ENCODE results near the gene RRP15.
A peak's percentile ranks its signal among the peaks of the same experiment; 100 is the strongest.

The RRP15 gene

GRCh38 chr1:218347336-218347722, 62.2 kb downstream of the RRP15 start:
- peaks cover 13 to 28% of the 10 kb centered on the region in 2 donors for H3K27me3 ChIP-seq (ENCODE audit: control insufficient read depth in 2 of 2, insufficient read depth in 2 of 2, low read length in 2 of 2)
- peaks cover 12 to 15% of the 10 kb centered on the region in 2 donors for H3K4me1 ChIP-seq (ENCODE audit: control insufficient read depth in 2 of 2, insufficient read depth in 2 of 2, low read length in 2 of 2)
- H3K4me3 ChIP-seq (ENCODE audit: low read length in 2 of 2) = peak overlapping the region; percentile 36 to 77
- no peaks in the 10 kb centered on the region for H3K36me3 ChIP-seq (ENCODE audit: control insufficient read depth in 2 of 2, insufficient read depth in 2 of 2, low read length in 2 of 2)
- no peaks in the 10 kb centered on the region for H3K9me3 ChIP-seq (ENCODE audit: control insufficient read depth in 2 of 2, low read length in 2 of 2)
- H3K9ac ChIP-seq (ENCODE audit: low read depth in 1 of 2, low read length in 2 of 2) = peak overlapping the region in 1 of 2 donors; percentile 41
- H3K27ac ChIP-seq (ENCODE audit: low read depth in 2 of 2, low read length in 2 of 2) = peak overlapping the region in 1 of 2 donors; percentile 4

GRCh38 chr1:218347723-218348627, 62.9 kb downstream of the RRP15 start:
- Histone ChIP-seq H3K27me3 (ENCODE audit: control insufficient read depth in 2 of 2, insufficient read depth in 2 of 2, low read length in 2 of 2) (peaks cover 13 to 28% of the 10 kb centered on the region in 2 donors), H3K9me3 (ENCODE audit: control insufficient read depth in 2 of 2, low read length in 2 of 2) (no peaks in the 10 kb centered on the region), H3K4me3 (ENCODE audit: low read length in 2 of 2) (peak overlapping the region; percentile 36 to 77), H3K36me3 (ENCODE audit: control insufficient read depth in 2 of 2, insufficient read depth in 2 of 2, low read length in 2 of 2) (no peaks in the 10 kb centered on the region), H3K4me1 (ENCODE audit: control insufficient read depth in 2 of 2, insufficient read depth in 2 of 2, low read length in 2 of 2) (peaks cover 12 to 15% of the 10 kb centered on the region in 2 donors), H3K9ac (ENCODE audit: low read depth in 1 of 2, low read length in 2 of 2) (peak overlapping the region in 1 of 2 donors; percentile 41), H3K27ac (ENCODE audit: low read depth in 2 of 2, low read length in 2 of 2) (peak overlapping the region in 1 of 2 donors; percentile 4)

GRCh38 chr1:218348628-218349071, 63.6 kb downstream of the RRP15 start:
- Histone ChIP-seq H3K9me3 (ENCODE audit: control insufficient read depth in 2 of 2, low read length in 2 of 2) (no peaks in the 10 kb centered on the region), H3K27me3 (ENCODE audit: control insufficient read depth in 2 of 2, insufficient read depth in 2 of 2, low read length in 2 of 2) (peaks cover 13 to 28% of the 10 kb centered on the region in 2 donors), H3K36me3 (ENCODE audit: control insufficient read depth in 2 of 2, insufficient read depth in 2 of 2, low read length in 2 of 2) (no peaks in the 10 kb centered on the region), H3K27ac (ENCODE audit: low read depth in 2 of 2, low read length in 2 of 2) (no peak overlapping the region), H3K4me3 (ENCODE audit: low read length in 2 of 2) (peak overlapping the region in 1 of 2 donors; percentile 20), H3K9ac (ENCODE audit: low read depth in 1 of 2, low read length in 2 of 2) (no peak overlapping the region), H3K4me1 (ENCODE audit: control insufficient read depth in 2 of 2, insufficient read depth in 2 of 2, low read length in 2 of 2) (peaks cover 12 to 15% of the 10 kb centered on the region in 2 donors)

GRCh38 chr1:218349348-218350034, 64.4 kb downstream of the RRP15 start:
- H3K9ac ChIP-seq (ENCODE audit: low read depth in 1 of 2, low read length in 2 of 2) = no peak overlapping the region
- H3K4me1 ChIP-seq (ENCODE audit: control insufficient read depth in 2 of 2, insufficient read depth in 2 of 2, low read length in 2 of 2) = peaks cover 12 to 15% of the 10 kb centered on the region in 2 donors
- H3K27me3 ChIP-seq (ENCODE audit: control insufficient read depth in 2 of 2, insufficient read depth in 2 of 2, low read length in 2 of 2) = peaks cover 13 to 28% of the 10 kb centered on the region in 2 donors
- H3K27ac ChIP-seq (ENCODE audit: low read depth in 2 of 2, low read length in 2 of 2) = no peak overlapping the region
- H3K4me3 ChIP-seq (ENCODE audit: low read length in 2 of 2) = no peak overlapping the region
- no peaks in the 10 kb centered on the region for H3K36me3 ChIP-seq (ENCODE audit: control insufficient read depth in 2 of 2, insufficient read depth in 2 of 2, low read length in 2 of 2)
- no peaks in the 10 kb centered on the region for H3K9me3 ChIP-seq (ENCODE audit: control insufficient read depth in 2 of 2, low read length in 2 of 2)

GRCh38 chr1:218350035-218350525, 65.0 kb downstream of the RRP15 start:
- Histone ChIP-seq H3K27me3 (ENCODE audit: control insufficient read depth in 2 of 2, insufficient read depth in 2 of 2, low read length in 2 of 2) (peaks cover 8 to 24% of the 10 kb centered on the region in 2 donors), H3K27ac (ENCODE audit: low read depth in 2 of 2, low read length in 2 of 2) (no peak overlapping the region), H3K4me1 (ENCODE audit: control insufficient read depth in 2 of 2, insufficient read depth in 2 of 2, low read length in 2 of 2) (peaks cover 8 to 10% of the 10 kb centered on the region in 2 donors), H3K4me3 (ENCODE audit: low read length in 2 of 2) (no peak overlapping the region), H3K9me3 (ENCODE audit: control insufficient read depth in 2 of 2, low read length in 2 of 2) (no peaks in the 10 kb centered on the region), H3K36me3 (ENCODE audit: control insufficient read depth in 2 of 2, insufficient read depth in 2 of 2, low read length in 2 of 2) (no peaks in the 10 kb centered on the region), H3K9ac (ENCODE audit: low read depth in 1 of 2, low read length in 2 of 2) (no peak overlapping the region)

GRCh38 chr1:218350801-218351266, 65.7 kb downstream of the RRP15 start:
- Histone ChIP-seq H3K9me3 (ENCODE audit: control insufficient read depth in 2 of 2, low read length in 2 of 2) (no peaks in the 10 kb centered on the region), H3K36me3 (ENCODE audit: control insufficient read depth in 2 of 2, insufficient read depth in 2 of 2, low read length in 2 of 2) (no peaks in the 10 kb centered on the region), H3K4me3 (ENCODE audit: low read length in 2 of 2) (peak overlapping the region in 1 of 2 donors; percentile 20), H3K27ac (ENCODE audit: low read depth in 2 of 2, low read length in 2 of 2) (no peak overlapping the region), H3K9ac (ENCODE audit: low read depth in 1 of 2, low read length in 2 of 2) (no peak overlapping the region), H3K27me3 (ENCODE audit: control insufficient read depth in 2 of 2, insufficient read depth in 2 of 2, low read length in 2 of 2) (peaks cover 4 to 18% of the 10 kb centered on the region in 2 donors), H3K4me1 (ENCODE audit: control insufficient read depth in 2 of 2, insufficient read depth in 2 of 2, low read length in 2 of 2) (peaks cover under 1 to 5% of the 10 kb centered on the region in 2 donors)

- Histone ChIP-seq H3K9me3 (ENCODE audit: control insufficient read depth in 2 of 2, low read length in 2 of 2) (no peaks in the 10 kb centered on the region), H3K27ac (ENCODE audit: low read depth in 2 of 2, low read length in 2 of 2) (no peak overlapping the region), H3K36me3 (ENCODE audit: control insufficient read depth in 2 of 2, insufficient read depth in 2 of 2, low read length in 2 of 2) (no peaks in the 10 kb centered on the region), H3K4me1 (ENCODE audit: control insufficient read depth in 2 of 2, insufficient read depth in 2 of 2, low read length in 2 of 2) (no peaks in the 10 kb centered on the region), H3K9ac (ENCODE audit: low read depth in 1 of 2, low read length in 2 of 2) (no peak overlapping the region), H3K4me3 (ENCODE audit: low read length in 2 of 2) (peak overlapping the region in 1 of 2 donors; percentile 20), H3K27me3 (ENCODE audit: control insufficient read depth in 2 of 2, insufficient read depth in 2 of 2, low read length in 2 of 2) (peaks cover 4 to 16% of the 10 kb centered on the region in 2 donors)
These were observed 66.4 kb downstream of the RRP15 start for GRCh38 chr1:218351391-218352074.

GRCh38 chr1:218352075-218352438, 67.0 kb downstream of the RRP15 start:
- peaks cover 4 to 11% of the 10 kb centered on the region in 2 donors for H3K27me3 ChIP-seq (ENCODE audit: control insufficient read depth in 2 of 2, insufficient read depth in 2 of 2, low read length in 2 of 2)
- H3K9me3 ChIP-seq (ENCODE audit: control insufficient read depth in 2 of 2, low read length in 2 of 2) = no peaks in the 10 kb centered on the region
- H3K9ac ChIP-seq (ENCODE audit: low read depth in 1 of 2, low read length in 2 of 2) = no peak overlapping the region
- no peaks in the 10 kb centered on the region for H3K4me1 ChIP-seq (ENCODE audit: control insufficient read depth in 2 of 2, insufficient read depth in 2 of 2, low read length in 2 of 2)
- no peaks in the 10 kb centered on the region for H3K36me3 ChIP-seq (ENCODE audit: control insufficient read depth in 2 of 2, insufficient read depth in 2 of 2, low read length in 2 of 2)
- H3K4me3 ChIP-seq (ENCODE audit: low read length in 2 of 2) = no peak overlapping the region
- H3K27ac ChIP-seq (ENCODE audit: low read depth in 2 of 2, low read length in 2 of 2) = no peak overlapping the region

GRCh38 chr1:218353656-218354055, 68.6 kb downstream of the RRP15 start:
- Histone ChIP-seq H3K27me3 (ENCODE audit: control insufficient read depth in 2 of 2, insufficient read depth in 2 of 2, low read length in 2 of 2) (peaks cover 0 to 2% of the 10 kb centered on the region in 2 donors), H3K9ac (ENCODE audit: low read depth in 1 of 2, low read length in 2 of 2) (no peak overlapping the region), H3K9me3 (ENCODE audit: control insufficient read depth in 2 of 2, low read length in 2 of 2) (no peaks in the 10 kb centered on the region), H3K27ac (ENCODE audit: low read depth in 2 of 2, low read length in 2 of 2) (no peak overlapping the region), H3K4me3 (ENCODE audit: low read length in 2 of 2) (no peak overlapping the region), H3K4me1 (ENCODE audit: control insufficient read depth in 2 of 2, insufficient read depth in 2 of 2, low read length in 2 of 2) (no peaks in the 10 kb centered on the region), H3K36me3 (ENCODE audit: control insufficient read depth in 2 of 2, insufficient read depth in 2 of 2, low read length in 2 of 2) (no peaks in the 10 kb centered on the region)

Data from mucosa of rectum (tissue), 2 donors.